Osteocyte (in vitro differentiated cells): ENCODE results near the gene RASSF10. TPM values are rescaled to one million over a fixed set of nuclear protein-coding genes. Genes with fewer than 3 reads are reported as not detected.

Experiments
- DNase-seq: peaks from one replicate; pipeline ENCODE4 v3.0.0; 2021; ENCODE audit warnings: mixed read lengths; ENCODE audit not compliant: unreplicated experiment; ENCODE audit errors: extremely low spot score
- H3K27ac Mint-ChIP-seq: one replicate; pipeline ENCODE4 v1.8.0; 2021; ENCODE audit warnings: mild to moderate bottlenecking, mixed read lengths; ENCODE audit not compliant: unreplicated experiment
- H3K27me3 Mint-ChIP-seq: one replicate; pipeline ENCODE4 v1.8.0; 2021; ENCODE audit warnings: mixed read lengths; ENCODE audit not compliant: unreplicated experiment
- H3K36me3 Mint-ChIP-seq: one replicate; pipeline ENCODE4 v1.8.0; 2021; ENCODE audit warnings: mixed read lengths; ENCODE audit not compliant: unreplicated experiment
- H3K4me1 Mint-ChIP-seq: one replicate; pipeline ENCODE4 v1.8.0; 2021; ENCODE audit warnings: mixed read lengths; ENCODE audit not compliant: unreplicated experiment
- H3K4me3 Mint-ChIP-seq: one replicate; pipeline ENCODE4 v1.8.0; 2021; ENCODE audit warnings: mild to moderate bottlenecking, moderate library complexity, mixed read lengths; ENCODE audit not compliant: unreplicated experiment
- H3K9me3 Mint-ChIP-seq: one replicate; pipeline ENCODE4 v1.8.0; 2021; ENCODE audit warnings: mixed read lengths; ENCODE audit not compliant: unreplicated experiment
- CTCF ChIP-seq: fragments of 200-600 bp; sonication (generic); IDR thresholded peaks from 2 replicates; pipeline ENCODE4 v1.5.0; 2021; ENCODE audit warnings: antibody characterized with exemption, mild to moderate bottlenecking, moderate library complexity
- long read RNA-seq: library from polyadenylated mRNA; unstranded; transcript quantifications from one replicate; pipeline ENCODE4 v2.0.0, GENCODE V29; 2021
- total RNA-seq: library from RNA; stranded (reverse); gene quantifications from 2 replicates; pipeline ENCODE4 v1.2.1, GENCODE V29; 2021

RASSF10 gene
- not detected in 2 replicates for total RNA-seq
- long read RNA-seq: 0 reads

GRCh38 chr11:13008625-13009475, at the start of gene RASSF10:
RASSF10 (plus strand) TSS chr11:13009316; CDS start chr11:13009577, 261 bp downstream.
- DNase-seq: no peak
- Mint-ChIP-seq H3K27me3 (peaks cover 87% of the 10 kb centered on the region), H3K27ac (no peak within 1 kb of the TSS), H3K9me3 (peaks cover 3% of the 10 kb centered on the region), H3K4me3 (peak within 1 kb of the TSS; percentile 61), H3K4me1 (peaks cover 7% of the 10 kb centered on the region), H3K36me3 (no peaks in the 10 kb centered on the region)
- TF ChIP-seq CTCF: no peak

GRCh38 chr11:12961615-12962014, 47.5 kb upstream of the RASSF10 start:
- no peaks in the 10 kb centered on the region for H3K9me3 Mint-ChIP-seq
- H3K4me1 Mint-ChIP-seq: peaks cover 2% of the 10 kb centered on the region
- H3K4me3 Mint-ChIP-seq: no peak overlapping the region
- no peaks in the 10 kb centered on the region for H3K36me3 Mint-ChIP-seq
- DNase-seq: no peak
- peaks cover 48% of the 10 kb centered on the region for H3K27me3 Mint-ChIP-seq
- no peak overlapping the region for H3K27ac Mint-ChIP-seq
- TF ChIP-seq CTCF: peak; percentile 42

- H3K27ac Mint-ChIP-seq: no peak overlapping the region
- peaks cover 52% of the 10 kb centered on the region for H3K27me3 Mint-ChIP-seq
- H3K9me3 Mint-ChIP-seq: no peaks in the 10 kb centered on the region
- no peak for DNase-seq
- H3K4me3 Mint-ChIP-seq: no peak overlapping the region
- TF ChIP-seq CTCF: no peak
- H3K4me1 Mint-ChIP-seq: peaks cover 2% of the 10 kb centered on the region
- H3K36me3 Mint-ChIP-seq: no peaks in the 10 kb centered on the region
Measured at GRCh38 chr11:12962306-12962705, 46.8 kb upstream of the RASSF10 start.

GRCh38 chr11:12963051-12963450, 46.1 kb upstream of the RASSF10 start:
- no peak for TF ChIP-seq CTCF
- DNase-seq: no peak
- Mint-ChIP-seq H3K9me3 (no peaks in the 10 kb centered on the region), H3K36me3 (no peaks in the 10 kb centered on the region), H3K27me3 (peaks cover 53% of the 10 kb centered on the region), H3K27ac (no peak overlapping the region), H3K4me1 (peaks cover 2% of the 10 kb centered on the region), H3K4me3 (no peak overlapping the region)

- no peaks in the 10 kb centered on the region for H3K36me3 Mint-ChIP-seq
- peak; percentile 87 for DNase-seq
- peaks cover 4% of the 10 kb centered on the region for H3K4me1 Mint-ChIP-seq
- H3K4me3 Mint-ChIP-seq: no peak overlapping the region
- TF ChIP-seq CTCF: peak; percentile 96
- H3K27me3 Mint-ChIP-seq: peaks cover 50% of the 10 kb centered on the region
- no peak overlapping the region for H3K27ac Mint-ChIP-seq
- H3K9me3 Mint-ChIP-seq: no peaks in the 10 kb centered on the region
Measured at GRCh38 chr11:12963792-12964536, 45.2 kb upstream of the RASSF10 start.
